EL (cell line): ENCODE results near the gene CTAGE1.

ENCODE experiments used
- DNase-seq: peaks from one replicate; pipeline ENCODE4 v3.0.0-alpha.2; 2016

The CTAGE1 gene

DNA sequence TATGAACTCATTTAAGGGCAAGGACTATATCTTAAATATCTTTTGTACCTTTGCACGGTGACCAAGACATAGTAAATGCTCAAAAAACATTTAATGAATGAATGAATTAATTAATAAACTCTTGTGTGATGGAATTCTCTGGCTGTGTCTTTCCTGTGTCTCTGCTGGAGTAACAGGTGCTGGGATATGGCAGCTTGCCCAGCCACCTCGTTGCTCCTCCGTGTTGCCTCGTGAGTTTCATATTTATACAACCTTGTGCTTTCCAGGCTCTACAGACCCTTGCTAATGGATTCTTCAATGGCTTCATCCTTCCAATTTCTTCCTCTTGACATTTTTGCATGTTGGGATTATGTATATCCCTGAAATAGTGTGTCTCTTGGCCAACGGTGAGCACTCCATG, 30.4 kb downstream of the CTAGE1 start:
- no peak for DNase-seq

DNA sequence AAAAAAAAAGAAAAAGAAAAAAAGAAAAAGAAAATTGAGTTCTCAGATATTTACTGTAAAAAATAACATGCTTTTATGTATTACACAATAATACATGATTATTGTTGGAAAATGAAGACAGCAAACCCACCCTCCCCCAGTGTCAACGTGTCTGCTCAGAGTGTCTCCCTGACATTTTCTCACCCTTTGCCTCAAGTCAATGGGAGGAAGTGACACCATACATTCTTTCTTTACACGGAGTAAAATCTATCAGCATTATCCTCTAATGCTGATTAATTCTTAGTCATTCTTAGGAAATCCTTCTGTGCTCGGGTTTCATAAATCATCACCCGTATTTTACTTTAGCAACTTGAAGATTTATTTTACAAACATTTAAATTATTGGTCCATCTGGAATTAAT, 32.0 kb downstream of the CTAGE1 start:
- peak; percentile 87 for DNase-seq

DNA sequence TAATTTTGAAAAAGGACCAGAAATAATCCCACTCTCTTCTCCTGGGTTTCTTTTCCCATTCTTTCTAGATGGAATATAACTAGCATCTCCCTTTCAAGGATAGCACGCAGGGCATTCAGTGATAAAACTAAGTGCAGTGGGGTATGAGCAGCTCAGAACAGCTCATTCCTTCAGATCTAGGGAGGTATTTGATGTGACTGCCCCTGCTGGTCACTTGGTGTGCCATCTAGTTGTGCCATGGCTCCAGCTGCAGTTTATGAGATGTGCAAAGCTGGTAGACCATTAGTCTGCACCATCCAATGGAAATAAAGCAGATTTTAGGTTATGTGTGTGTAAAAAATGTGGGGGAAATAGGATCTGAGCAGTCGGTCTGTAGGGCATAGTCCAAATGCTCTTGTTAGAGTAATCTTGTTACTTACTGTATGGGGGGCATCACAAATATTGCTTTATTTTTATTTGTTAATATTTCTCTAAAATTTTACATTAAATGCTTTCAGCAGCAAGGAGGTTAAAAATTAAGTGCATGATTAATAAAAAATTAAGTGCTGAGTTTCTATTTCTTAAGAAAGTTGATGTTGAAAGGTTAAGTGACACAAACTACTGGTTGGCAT, 38.9 kb downstream of the CTAGE1 start:
- DNase-seq = peak; percentile 48

DNA sequence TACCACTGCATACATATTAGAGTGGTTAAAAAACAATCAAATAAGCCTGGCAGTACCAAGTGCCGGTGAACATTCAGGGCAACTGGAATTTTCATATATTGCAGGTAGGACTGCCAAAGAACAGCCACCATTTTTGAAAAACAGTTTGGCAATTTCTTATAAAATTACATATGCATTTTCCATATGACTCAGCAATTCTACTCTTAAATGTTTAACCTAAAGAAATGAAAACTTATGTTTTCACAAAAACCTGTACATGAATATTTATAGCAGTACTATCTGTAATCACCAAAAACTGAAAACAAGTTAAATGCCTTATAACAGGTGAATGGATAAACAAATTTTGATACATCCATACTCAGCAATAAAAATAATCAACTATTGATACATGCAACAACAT, 39.9 kb downstream of the CTAGE1 start:
- DNase-seq = no peak

DNA sequence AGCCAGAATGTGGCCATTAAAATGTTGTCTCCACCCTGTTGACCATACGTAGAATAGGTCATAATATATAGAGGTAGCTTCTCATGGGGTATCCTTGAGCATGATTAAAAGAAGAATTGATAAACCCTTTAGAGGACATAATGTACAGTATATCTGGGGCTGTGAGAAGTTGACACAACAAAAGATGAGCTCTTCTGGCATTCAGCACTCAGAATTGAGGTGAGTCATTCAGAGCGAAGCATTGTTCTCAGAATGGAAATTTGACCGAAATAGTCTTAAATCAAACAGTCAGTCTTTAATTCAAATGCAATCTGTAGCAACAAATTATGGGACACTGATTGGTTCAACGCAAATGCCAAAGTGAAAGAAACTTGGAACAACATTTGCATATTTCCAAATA, 47.3 kb downstream of the CTAGE1 start:
- no peak for DNase-seq

DNA sequence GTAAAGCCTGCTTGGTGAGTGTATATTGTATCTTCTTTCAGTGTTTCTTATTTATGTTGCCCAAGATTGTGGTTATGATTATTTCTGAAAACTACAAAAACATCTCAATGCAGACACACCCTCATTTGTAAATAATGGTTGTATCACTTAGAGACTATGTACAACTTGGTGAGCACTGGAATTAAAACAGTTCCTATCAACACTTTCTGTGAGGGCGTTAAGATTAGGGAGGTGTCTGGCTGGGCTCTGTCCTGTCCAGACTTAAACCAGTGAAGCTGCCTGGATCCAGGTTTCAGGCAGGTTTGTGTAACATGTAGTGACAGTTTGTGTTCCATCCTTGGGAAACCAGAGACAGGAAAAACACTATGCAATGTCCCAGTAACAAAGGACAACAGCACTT, 49.7 kb downstream of the CTAGE1 start:
- no peak for DNase-seq

DNA sequence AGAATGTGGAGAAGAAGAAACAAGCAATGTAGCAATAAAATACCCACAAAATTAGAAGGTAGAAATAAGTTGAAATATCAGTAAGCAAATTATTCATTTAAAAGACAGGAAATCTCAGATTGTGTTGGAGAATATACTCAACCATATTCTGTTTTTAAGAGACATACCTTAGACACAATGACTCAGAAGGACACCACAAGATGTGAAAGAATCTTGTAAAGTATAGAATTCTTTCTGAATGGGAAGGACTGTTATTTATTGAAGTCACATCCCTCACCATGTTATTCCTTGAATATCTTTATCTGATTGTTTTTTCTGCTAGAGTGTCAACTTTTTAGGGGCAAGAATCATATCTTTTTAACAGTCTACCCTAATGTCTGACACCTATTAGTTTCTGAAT, 50.4 kb downstream of the CTAGE1 start:
- peak; percentile 11 for DNase-seq

DNA sequence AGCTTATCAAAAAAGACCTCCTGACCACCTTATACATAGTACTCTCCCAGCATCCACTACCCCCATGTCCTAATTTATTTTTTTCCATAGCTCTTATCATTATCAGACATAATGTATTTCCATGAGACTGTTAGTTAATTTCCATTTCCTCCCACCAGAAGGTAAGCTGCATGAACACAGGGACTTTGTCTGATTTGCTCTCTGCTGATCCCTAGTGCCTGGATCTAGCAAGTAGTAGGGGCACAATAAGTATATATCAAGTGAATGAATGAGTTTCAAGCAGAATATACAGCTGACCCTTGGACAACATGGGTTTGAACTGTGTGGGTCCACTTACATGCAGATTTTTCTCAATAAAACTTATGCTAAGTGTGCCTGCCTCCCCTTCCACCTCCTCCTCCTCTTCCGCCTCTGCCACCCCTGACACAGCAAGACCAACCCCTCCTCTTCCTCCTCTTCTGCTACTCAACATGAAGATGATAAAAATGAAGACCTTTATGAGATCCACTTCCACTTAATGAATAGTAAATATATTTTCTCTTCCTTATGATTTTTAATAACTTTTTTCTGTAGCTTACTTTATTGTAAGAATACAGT, 53.8 kb downstream of the CTAGE1 start:
- peak; percentile 8 for DNase-seq
